Suprapubic skin (tissue), 4 donors: ENCODE data around the gene TAC3. TPM values are rescaled to one million over a fixed set of nuclear protein-coding genes. Genes with fewer than 3 reads are reported as not detected.
"Not testable (repeated sequence)": the region's sequence is repeated elsewhere in the genome, so short reads cannot be mapped to it uniquely, and the experiment has no call there.

Experiments
- DNase-seq, 2 donors: peaks; one replicate each; pipeline ENCODE4 v3.0.0-alpha.2; 2019; ENCODE audit warnings: low spot score in 2 of 2
- H3K27ac ChIP-seq: fragments of 200-600 bp; sonication (generic); one replicate; pipeline ENCODE4 v1.5.1; 2019
- H3K27me3 ChIP-seq: fragments of 200-600 bp; sonication (generic); one replicate; pipeline ENCODE4 v1.5.1; 2019
- H3K36me3 ChIP-seq: fragments of 200-600 bp; sonication (generic); one replicate; pipeline ENCODE4 v1.5.1; 2019
- H3K4me1 ChIP-seq: fragments of 200-600 bp; sonication (generic); one replicate; pipeline ENCODE4 v1.5.1; 2019
- H3K4me3 ChIP-seq: fragments of 200-600 bp; sonication (generic); one replicate; pipeline ENCODE4 v1.5.1; 2019; ENCODE audit warnings: mild to moderate bottlenecking
- H3K9me3 ChIP-seq: fragments of 200-600 bp; sonication (generic); one replicate; pipeline ENCODE4 v1.5.1; 2019
- CTCF ChIP-seq, 2 donors: fragments of 200-600 bp in 1 of 2; fragments of 450-650 bp in 1 of 2; sonication (generic) in 1 of 2; IDR thresholded peaks; one replicate each; pipeline ENCODE4 v1.5.1; 2016 to 2019; ENCODE audit warnings: antibody characterized with exemption in 2 of 2, mild to moderate bottlenecking in 1 of 2, moderate library complexity in 1 of 2
- EP300 ChIP-seq: sonication (generic); formaldehyde crosslinking; IDR thresholded peaks from one replicate; pipeline ENCODE4 v1.6.1; 2017; ENCODE audit warnings: antibody characterized with exemption
- POLR2A ChIP-seq, 2 donors: fragments of 450-650 bp; IDR thresholded peaks; one replicate each; pipeline ENCODE4 v1.6.1; 2017; ENCODE audit warnings: antibody characterized with exemption in 2 of 2, mild to moderate bottlenecking in 2 of 2, moderate library complexity in 2 of 2
- POLR2AphosphoS5 ChIP-seq, 3 donors: sonication (generic); formaldehyde crosslinking; IDR thresholded peaks; one replicate each; pipeline ENCODE4 v1.6.1; 2017; ENCODE audit warnings: antibody characterized with exemption in 3 of 3
- WGBS: methylation state at CpG from one replicate; pipeline ENCODE4 v1.1.5; 2018; 5-methylcytosine and 5-hydroxymethylcytosine counted together
- total RNA-seq, 4 donors: library from RNA; depleted of rRNA; stranded (reverse); fragments of >200 nt; gene quantifications; one replicate each; pipeline ENCODE4 v1.1.0, GENCODE V29; 2016

Gene TAC3
- total RNA-seq = not detected

DNA sequence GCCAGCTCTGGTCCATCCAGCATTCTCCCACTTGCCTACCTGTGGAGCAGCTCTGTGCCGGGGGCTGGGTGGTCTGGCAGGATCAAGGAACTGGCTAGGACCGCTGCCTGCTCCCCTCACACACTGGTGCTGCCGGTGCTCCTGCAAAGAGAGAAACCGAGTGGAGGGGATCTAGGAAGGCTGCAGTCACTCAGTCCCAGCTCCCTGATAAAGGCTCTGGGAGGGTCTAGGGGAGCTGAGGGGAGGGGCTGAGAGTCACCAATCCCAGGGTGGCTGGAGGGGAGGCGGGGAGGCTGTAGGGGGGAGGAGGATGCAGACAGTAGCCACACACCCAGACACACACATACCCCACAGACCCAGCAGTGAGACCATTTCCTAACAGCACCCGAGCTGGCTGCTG lies at the start of gene TAC3:
Gene TAC3 (minus strand): TSS at position 182 of the 400 bp plus-strand sequence. CDS start 732 bp downstream, outside the sequence.
- peaks cover 23% of the 10 kb centered on the region for H3K27me3 ChIP-seq
- H3K4me3 ChIP-seq = no peak within 1 kb of the TSS
- H3K9me3 ChIP-seq = no peaks in the 10 kb centered on the region
- WGBS = 76% methylated on average over 6 of the region's 6 CpGs
- no peak within 1 kb of the TSS for H3K27ac ChIP-seq
- H3K4me1 ChIP-seq = no peaks in the 10 kb centered on the region
- no peak for DNase-seq
- TF ChIP-seq EP300 = no peak
- TF ChIP-seq POLR2AphosphoS5 (IDR thresholded peaks at IDR 0.05) = no peak
- no peak for TF ChIP-seq CTCF (IDR thresholded peaks at IDR 0.05)
- TF ChIP-seq POLR2A (IDR thresholded peaks at IDR 0.05) = no peak
- H3K36me3 ChIP-seq = no peaks in the 10 kb centered on the region

GRCh38 chr12:57063991-57064685 lies 47.8 kb upstream of the TAC3 start:
- H3K36me3 ChIP-seq = peaks cover 16% of the 10 kb centered on the region
- TF ChIP-seq POLR2A (IDR thresholded peaks at IDR 0.05) (no peak), CTCF (IDR thresholded peaks at IDR 0.05) (no peak), EP300 (no peak), POLR2AphosphoS5 (IDR thresholded peaks at IDR 0.05) (no peak)
- H3K4me3 ChIP-seq = no peak overlapping the region
- H3K4me1 ChIP-seq = peaks cover 3% of the 10 kb centered on the region
- no peaks in the 10 kb centered on the region for H3K9me3 ChIP-seq
- H3K27ac ChIP-seq = no peak overlapping the region
- 66% methylated on average over 5 of the region's 5 CpGs for WGBS
- H3K27me3 ChIP-seq = no peaks in the 10 kb centered on the region
- no peak for DNase-seq

DNA sequence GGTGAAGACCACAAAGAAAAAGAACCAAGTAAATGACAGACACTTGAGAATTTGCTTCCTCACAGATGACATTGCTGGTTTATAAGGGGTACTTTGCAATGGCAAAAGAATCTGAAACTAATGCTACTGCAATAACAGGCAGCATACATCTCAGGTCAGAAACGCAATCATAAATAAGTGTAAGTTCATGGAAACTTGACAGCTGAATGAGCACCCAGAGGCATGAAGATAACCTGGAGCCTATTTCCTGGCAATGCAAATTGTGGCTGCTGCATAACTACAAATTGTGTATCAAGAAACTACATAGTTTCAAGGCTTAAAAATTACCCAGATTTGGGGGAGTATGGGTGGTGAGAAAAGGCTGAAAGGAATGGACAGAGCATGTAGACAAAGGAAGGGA lies 42.1 kb upstream of the TAC3 start:
- Histone ChIP-seq H3K36me3 (peaks cover 37% of the 10 kb centered on the region), H3K4me1 (no peaks in the 10 kb centered on the region), H3K27me3 (no peaks in the 10 kb centered on the region), H3K4me3 (no peak overlapping the region), H3K27ac (no peak overlapping the region), H3K9me3 (no peaks in the 10 kb centered on the region)
- TF ChIP-seq CTCF (IDR thresholded peaks at IDR 0.05) = no peak
- no peak for TF ChIP-seq EP300
- no peak for TF ChIP-seq POLR2A (IDR thresholded peaks at IDR 0.05)
- no peak for TF ChIP-seq POLR2AphosphoS5 (IDR thresholded peaks at IDR 0.05)
- 96% methylated on average over 1 of the region's 1 CpG for WGBS
- no peak for DNase-seq

DNA sequence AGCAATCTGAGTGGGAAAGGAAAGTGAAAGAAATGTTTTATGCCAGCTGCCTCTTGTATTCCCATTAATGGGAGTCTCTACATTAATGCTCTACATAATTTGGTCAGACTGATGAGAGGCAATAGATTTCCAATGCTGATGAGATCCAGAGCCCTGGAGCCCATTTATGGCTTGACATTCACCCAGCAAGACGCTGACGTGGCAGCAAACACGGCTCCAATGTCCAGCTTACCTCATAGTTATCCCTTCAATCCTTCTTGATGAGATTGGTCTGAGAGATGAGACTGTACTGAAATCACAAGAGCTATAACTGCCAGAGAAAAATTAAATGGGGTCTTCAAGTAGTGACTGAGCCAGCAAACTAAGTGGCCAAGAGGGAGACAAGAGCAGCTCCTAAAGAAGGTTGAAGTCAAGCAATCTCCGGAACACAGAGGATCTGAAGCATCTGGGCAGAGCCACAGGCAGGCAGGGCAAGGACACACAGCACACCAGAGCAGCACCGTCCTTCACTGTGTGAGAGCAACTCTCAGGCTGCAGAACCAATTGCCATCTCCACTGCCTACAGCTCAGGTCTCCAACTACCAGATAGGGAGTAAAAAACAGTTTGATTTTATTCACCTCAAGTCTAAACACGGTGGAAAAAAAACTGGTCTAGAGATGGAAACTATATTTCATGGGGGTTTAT lies 40.9 kb upstream of the TAC3 start:
- no peaks in the 10 kb centered on the region for H3K9me3 ChIP-seq
- H3K27me3 ChIP-seq = no peaks in the 10 kb centered on the region
- H3K36me3 ChIP-seq = peaks cover 37% of the 10 kb centered on the region
- no peaks in the 10 kb centered on the region for H3K4me1 ChIP-seq
- 81% methylated on average over 6 of the region's 6 CpGs for WGBS
- H3K4me3 ChIP-seq = no peak overlapping the region
- H3K27ac ChIP-seq = no peak overlapping the region
- TF ChIP-seq EP300 (no peak), CTCF (IDR thresholded peaks at IDR 0.05) (no peak), POLR2A (IDR thresholded peaks at IDR 0.05) (no peak), POLR2AphosphoS5 (IDR thresholded peaks at IDR 0.05) (no peak)
- DNase-seq = no peak

DNA sequence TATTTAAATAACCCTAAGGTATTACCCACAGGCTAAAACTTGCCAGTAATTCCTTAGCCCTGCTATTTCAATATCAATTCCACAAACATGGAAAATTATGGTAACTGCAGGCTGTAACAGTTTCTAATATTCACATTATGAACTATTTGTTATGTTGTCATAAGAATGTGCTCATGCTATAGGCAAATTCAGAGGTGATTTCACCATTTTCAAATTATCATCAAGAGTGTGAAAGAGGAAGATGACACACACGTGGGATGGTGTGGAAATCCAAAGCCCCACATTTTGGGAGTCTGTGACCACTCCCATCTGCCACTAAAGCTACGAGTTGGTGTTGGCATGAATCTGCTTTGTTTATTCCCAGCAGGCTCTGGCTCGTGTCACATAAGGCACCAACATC lies 39.5 kb upstream of the TAC3 start:
- Histone ChIP-seq H3K4me1 (no peaks in the 10 kb centered on the region), H3K4me3 (no peak overlapping the region), H3K36me3 (peaks cover 37% of the 10 kb centered on the region), H3K27ac (no peak overlapping the region), H3K9me3 (no peaks in the 10 kb centered on the region), H3K27me3 (no peaks in the 10 kb centered on the region)
- no peak for DNase-seq
- TF ChIP-seq EP300 (no peak), POLR2A (IDR thresholded peaks at IDR 0.05) (no peak), CTCF (IDR thresholded peaks at IDR 0.05) (no peak), POLR2AphosphoS5 (IDR thresholded peaks at IDR 0.05) (no peak)
- 20% methylated on average over 3 of the region's 3 CpGs for WGBS

DNA sequence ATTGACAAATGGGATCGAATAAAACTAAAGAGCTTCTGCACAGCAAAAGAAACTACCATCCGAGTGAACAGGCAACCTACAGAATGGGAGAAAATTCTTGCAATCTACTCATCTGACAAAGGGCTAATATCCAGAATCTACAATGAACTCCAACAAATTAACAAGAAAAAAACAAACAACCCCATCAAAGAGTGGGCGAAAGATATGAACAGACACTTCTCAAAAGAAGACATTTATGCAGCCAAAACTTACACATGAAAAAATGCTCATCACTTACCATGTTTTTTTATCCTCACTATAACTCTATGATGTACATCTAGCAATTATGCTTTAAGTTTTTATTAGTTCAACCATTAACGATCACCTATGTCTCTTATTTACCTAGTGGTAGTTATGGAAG lies 37.6 kb upstream of the TAC3 start:
- not testable (repeated sequence) for H3K27me3 ChIP-seq, H3K4me1 ChIP-seq, H3K27ac ChIP-seq, H3K9me3 ChIP-seq, DNase-seq, H3K4me3 ChIP-seq
- WGBS = 96% methylated on average over 4 of the region's 4 CpGs
- H3K36me3 ChIP-seq = peaks cover 23% of the 10 kb centered on the region

DNA sequence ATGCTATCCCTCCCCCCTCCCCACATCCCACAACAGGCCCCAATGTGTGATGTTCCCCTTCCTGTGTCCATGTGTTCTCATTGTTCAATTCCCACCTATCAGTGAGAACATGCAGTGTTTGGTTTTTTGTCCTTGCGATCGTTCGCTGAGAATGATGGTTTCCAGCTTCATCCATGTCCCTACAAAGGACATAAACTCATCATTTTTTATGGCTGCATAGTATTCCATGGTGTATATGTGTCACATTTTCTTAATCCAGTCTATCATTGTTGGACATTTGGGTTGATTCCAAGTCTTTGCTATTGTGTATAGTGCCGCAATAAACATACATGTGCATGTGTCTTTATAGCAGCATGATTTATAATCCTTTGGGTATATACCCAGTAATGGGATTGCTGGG lies 36.8 kb upstream of the TAC3 start:
- H3K4me1 ChIP-seq, H3K9me3 ChIP-seq, H3K4me3 ChIP-seq, H3K27ac ChIP-seq, H3K27me3 ChIP-seq, DNase-seq: not testable (repeated sequence)
- 98% methylated on average over 4 of the region's 4 CpGs for WGBS
- H3K36me3 ChIP-seq = peaks cover 15% of the 10 kb centered on the region
